GM18508 (cell line): ENCODE results near the gene KLHL2.
A peak's percentile ranks its signal among the peaks of the same experiment; 100 is the strongest.
"Not testable (repeated sequence)": the region's sequence is repeated elsewhere in the genome, so short reads cannot be mapped to it uniquely, and the experiment has no call there.

Source experiments
- ATAC-seq: cut with Tn5 transposase; IDR thresholded peaks from one replicate; pipeline ENCODE4 v1.9.1; 2021; ENCODE audit warnings: moderate number of reproducible peaks; ENCODE audit not compliant: insufficient read depth, unreplicated experiment

The KLHL2 gene

DNA sequence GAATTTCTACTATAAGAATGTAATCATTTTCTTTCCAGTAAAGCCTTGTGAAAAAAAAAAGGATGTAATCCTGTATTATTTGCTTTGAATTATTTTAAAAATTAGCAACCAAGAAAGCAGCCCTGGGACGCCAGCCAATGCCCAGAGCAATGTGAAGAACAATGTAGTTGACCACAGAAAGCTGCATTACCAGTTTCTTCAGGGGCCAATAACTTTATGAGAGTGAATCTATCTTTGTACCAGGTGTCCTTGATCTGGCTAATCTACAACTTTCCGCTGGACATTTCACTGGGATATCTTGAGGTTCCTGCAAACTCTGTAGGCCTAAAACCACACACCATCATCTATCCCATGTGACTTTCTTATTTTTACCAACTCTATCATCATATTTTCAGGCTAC is 7.6 kb upstream of the KLHL2 start:
- ATAC-seq = no peak

DNA sequence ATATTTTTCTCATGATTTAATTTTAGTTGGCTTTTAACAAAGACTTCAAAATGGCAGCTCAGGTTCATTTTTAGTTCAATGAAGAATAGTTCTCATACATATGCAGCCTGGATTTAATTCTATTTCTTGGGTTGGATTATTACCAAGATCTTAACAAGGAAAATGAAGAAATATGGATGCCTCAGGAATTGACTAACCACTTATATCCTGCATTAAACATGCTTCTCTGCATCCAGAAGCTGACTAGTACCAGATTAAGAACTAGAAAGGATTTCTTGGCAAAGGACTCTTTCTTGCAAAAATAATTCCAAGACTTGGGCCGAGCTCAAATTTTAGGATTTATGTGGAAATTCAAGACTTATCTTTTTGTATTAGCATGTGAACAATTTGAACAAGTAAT is 5.6 kb upstream of the KLHL2 start:
- ATAC-seq = no peak

DNA sequence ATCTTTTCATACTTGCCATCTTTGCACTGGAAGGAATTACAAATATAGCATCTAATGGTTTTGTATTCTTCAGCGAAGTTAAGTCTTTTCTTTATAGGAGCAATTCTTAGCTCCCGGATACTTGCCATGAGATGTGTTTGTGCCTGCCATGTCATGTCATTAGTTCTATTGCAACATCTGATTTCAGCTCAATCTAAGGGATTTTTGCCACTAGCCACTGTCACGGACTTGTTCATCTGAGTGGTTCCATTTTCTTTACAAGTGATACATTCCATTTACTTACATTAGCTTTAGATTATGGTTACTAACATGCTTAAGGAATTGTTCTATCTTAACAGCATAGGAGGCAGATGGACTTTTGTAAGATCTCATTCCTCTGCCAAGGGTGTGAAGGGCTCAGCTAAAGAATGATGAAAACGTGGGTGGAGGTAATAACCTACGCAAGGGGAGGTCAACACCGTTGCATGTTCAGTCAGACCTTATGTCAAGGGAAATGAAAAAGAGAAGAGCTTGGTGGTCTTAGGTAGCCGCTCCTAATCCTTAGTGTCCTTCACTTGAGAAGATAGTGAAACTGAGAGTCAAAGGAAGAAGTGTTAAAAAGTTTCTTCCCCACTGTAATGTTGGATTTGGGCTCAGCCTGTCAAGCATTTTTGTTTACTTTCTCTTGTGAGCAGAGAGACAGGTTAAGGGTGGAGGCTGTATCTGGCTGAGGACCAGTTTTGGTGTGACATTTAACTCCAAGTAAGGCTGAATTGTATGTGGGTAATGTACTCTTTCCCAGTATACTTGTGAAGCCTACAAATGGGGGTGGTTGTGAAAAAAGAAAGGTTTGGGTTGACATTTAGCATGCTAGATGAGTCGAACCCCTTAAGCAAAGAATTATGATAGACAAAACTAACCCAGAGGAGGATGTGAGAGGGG is 3.6 kb upstream of the KLHL2 start:
- ATAC-seq = no peak

DNA sequence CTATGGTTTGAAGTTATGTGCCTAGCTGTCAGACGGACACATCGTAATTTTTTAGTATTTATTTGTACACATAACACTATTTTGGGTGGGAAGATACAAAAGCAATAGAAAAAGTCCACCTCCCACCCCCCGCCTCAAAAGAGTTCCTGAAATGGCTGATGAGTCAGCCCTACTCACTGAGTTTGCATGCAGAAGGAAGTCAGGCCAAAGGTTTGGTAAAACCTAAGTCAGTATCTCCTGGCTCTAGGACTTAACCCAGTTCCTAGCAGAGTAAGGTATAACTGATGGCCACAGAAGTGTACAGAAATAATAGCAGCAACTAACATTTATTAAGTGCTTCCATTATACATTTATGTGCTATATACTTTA is 2.9 kb upstream of the KLHL2 start:
- ATAC-seq = no peak

DNA sequence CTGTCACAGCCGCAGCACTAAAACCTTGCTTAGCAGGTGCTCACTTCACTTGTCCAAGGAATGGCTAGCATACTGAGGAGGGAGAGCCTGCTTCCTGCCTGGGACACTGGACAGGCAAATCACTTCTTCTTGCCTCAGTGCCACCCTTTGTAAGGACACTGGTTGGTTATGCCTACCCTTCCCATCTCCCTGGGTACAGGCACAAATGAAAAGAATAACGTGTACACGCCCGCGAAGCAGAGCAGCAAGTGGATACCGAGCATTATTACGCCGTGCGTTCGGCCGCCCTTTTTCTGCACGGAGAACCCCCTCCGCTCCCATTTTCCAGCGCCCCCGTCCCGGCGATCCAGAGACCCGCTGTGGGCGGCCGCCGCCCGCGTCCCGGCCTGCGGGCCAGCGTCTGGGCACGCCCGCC is 338 bp upstream of the KLHL2 start:
- peak; percentile 21 for ATAC-seq

DNA sequence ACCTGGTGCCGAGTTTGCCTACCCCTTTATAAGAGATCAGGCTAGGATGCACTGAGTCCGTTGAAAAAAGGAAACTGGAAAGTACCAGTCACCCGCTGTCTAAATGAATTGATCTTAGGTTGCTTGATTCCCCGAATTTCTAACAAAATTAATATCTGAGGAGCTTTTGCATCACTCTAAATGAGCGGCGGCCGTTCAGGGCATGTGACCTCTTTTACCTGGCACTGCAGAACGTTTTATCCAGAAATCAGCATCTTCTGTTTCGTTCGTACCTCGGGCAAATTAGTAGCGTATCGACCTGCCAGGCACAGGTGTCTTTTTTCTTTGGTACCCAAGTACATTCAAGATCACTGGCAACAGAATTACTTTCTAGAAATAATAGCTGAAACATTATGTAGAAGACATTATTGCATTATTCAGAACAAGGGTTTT is 876 bp downstream of the KLHL2 start:
- peak; percentile 15 for ATAC-seq

DNA sequence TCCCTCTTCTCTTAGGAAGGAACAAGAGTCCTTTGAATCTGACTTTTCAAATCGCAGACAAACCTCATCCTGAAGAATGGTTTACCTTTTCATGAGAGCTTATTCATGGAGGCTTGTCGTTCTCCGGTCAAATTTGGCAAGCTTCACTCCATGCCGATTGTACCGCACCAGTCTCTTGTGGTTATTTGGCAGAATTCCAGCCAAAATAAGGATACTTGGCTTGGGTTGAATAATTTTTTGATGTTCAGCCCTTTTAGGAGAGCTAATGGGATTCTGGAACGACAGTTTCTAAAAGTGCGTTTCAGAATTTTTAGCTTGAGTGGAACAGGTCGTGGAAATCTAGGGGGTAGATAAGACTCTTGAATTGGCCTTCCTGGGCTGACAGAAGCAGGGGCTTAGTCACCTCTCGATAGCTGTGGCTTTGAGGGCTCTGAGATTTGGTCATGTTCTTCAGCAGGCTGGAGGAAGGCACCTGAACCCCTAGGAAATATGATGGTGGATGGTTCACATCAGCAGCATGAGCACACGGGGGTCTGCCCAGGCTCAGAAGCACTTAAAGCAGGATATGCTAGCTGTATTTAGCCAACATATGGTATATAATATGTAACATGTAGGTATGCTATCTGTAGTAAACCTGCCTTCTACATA is 1.5 kb downstream of the KLHL2 start:
- ATAC-seq = no peak

DNA sequence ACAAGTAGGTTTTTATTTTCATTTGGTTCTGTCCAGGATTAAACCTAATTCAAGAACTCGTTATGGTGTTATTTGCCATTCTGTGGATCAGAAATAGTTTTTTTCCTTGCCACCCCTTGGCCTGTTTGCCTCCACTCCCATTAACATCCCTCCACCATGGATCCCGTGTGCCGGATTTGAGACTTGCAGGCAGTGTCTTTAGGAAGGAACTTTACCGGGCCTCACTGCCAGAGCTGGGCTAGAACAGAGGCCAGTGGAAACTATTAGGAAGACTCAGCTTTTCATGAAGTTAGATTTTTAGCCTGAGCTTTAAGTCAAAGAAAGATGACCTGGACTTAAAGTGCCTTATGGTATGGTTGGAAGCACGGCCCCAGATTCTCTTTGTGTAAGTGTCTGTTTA is 2.4 kb downstream of the KLHL2 start:
- no peak for ATAC-seq

DNA sequence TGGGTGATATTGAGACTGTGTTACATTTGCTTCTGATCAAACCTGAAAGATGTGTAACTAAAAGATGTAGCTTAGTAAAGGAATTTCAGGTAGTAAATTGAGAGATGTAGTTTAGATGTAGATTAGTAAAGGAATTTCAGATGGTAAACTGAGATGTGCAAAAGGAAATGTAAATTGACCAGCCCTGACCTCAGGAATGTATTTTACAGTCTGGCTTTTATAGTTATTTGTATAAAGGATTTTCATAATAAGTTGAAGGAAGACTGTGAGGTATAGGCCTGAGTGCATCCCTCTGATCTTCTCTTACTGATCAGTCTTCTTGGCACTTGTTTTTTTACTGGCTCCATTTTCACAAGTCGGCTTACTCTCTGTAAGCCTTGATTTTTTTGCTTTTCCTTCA is 3.2 kb downstream of the KLHL2 start:
- ATAC-seq = no peak

DNA sequence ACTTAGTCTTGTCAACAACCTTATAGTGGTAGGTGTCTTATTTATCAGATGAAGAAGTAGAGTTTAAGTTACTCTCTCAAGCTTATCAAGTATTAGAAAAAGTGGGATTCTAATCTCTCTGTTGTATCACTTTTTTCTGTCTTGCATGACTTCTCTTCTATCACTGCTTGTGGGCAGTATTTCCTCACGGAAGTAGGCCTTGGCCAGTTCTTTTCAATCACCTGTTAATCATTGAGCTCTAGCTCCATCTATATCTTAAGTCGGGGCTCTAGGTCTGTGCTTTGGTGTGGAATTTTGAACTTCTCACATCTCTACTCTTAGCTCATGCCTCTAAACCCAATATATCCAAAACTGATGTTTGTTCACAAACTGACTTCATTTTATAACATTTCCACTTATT is 5.3 kb downstream of the KLHL2 start:
- peak; percentile 28 for ATAC-seq

DNA sequence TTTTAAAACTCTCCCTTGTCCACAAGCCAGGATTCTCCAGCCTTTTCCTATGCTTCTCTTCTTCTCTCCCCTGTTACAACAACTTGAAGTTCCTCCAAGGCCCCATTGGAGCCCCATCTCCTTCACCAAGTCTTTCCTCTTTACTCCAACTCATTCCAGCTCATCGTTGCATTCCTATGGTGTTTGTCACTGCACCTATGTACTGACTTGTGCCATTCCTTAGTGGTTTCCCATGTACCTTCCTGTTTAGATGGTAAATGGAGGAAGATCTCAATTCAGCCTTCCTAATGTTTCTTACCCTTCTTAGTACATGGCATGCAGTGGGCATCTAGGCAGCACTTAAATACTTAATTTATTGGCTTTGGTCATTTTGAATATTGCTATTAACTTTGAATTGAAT is 6.0 kb downstream of the KLHL2 start:
- not testable (repeated sequence) for ATAC-seq

DNA sequence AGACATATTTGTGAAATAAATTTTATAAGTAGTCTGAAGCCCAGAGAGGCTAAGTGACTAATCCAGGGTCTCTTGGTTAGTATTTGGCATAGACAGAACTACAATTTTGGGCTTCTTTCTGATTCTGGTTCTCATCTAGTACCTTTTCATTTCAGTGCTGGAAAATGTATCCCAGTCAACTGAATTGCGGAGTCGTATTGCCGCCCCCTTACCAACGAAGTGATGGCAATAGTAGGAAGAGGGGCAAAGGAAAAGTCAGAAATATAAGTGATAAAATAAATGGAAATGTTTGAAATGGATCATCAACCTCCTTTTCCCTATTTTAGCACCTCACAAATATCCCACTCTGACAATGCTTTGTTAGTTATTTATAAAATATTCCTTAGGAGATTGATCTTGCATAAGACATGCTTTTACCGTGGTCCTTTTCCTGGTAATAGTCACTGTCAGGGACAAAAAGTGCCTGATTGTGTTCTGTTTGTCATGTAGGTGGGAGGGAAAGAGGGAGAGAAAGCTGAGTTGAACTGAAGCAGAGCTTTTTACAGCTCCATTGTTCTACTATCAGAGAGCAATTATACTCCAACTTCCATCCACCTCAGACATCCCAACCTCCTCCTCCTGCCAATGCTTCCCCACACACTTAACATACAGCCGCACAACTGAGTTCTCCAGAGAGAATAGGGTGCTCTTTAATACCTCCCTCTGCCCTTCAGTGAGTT is 6.8 kb downstream of the KLHL2 start:
- ATAC-seq = not testable (repeated sequence)

DNA sequence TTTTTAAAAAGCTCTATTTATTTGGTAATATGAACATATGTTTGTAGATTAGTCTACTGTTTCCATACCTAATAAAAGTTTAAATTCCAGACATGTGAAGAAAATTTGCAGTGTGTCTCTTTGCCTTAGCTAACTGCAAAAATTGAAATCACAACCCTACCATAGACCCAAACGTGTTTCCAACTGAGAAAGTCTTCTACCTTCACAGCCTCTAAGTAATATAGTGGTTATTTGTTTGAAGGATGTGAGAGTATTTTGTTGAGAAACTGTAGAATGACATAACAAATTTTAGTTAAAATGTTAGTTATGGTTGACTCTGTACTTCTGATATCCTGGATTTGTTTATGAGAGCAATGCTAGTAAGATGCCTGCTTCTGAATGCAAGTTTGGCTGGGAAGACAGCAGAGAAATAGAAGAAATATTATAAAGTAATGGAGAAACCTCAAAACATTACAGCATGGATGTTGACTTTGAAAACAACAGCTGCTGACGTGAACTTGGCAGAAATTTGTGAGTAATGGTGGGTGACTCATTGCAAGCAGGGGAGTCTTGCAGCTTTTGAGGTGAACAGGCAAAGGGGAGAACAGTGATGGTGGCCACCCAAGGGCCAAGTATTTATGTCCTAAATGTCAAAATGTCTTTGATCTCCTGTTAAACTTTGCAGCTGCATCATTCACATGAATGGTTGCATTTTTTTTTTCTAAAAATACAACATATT is 7.8 kb downstream of the KLHL2 start:
- ATAC-seq = peak; percentile 34

DNA sequence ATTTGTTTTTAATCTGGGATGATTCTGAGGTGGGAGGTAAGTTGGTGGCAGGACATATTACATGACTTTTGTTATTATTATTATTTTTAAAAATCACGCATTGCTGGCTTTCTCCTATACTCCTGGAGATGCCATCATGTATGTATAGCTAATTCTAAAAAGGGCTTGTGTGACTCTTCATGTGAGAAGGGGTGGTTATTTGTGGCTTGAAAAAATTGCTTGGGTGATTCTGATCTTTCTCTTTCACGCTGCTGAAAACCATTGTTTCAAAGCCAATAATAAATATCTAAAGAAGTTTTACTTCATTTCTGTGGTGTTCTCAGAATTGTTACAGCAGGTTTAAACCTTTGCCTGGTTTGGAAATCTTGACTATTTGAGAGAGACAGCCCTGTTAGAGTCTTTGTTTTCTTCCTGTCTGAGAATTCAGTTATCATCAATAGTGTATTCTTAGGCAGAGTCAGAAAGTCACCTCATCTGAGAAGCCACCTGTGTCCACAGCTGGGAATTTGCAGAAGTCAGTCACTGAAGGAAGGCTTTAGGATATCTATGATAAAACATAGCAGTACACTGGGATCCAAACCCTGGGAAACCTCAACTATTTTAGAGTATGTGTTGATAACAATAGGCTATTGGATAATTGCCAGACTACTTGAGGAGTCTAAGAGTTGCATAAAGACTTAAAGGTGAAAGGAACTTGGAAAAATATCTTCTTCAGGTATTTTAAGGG is 8.6 kb downstream of the KLHL2 start:
- ATAC-seq = peak; percentile 41

DNA sequence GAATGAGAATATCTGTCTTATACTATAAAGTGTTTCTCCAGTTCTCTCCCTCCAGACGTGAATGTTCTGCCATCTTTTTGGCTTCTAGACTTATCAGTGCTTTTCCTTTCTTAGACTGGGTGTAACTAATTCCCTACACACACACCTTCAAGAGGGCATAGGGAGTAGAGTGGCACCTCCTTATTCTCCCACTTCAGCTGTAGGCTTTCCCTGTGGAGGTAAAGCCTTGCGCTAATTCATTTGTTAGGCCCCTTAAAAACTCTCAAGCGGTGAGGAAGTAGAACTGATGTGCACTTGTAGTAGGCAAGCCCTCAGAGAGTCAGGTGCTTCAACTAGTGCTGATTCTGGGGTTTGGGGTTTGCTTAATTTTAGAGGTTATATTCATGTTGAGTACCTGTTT is 10.0 kb downstream of the KLHL2 start:
- no peak for ATAC-seq

DNA sequence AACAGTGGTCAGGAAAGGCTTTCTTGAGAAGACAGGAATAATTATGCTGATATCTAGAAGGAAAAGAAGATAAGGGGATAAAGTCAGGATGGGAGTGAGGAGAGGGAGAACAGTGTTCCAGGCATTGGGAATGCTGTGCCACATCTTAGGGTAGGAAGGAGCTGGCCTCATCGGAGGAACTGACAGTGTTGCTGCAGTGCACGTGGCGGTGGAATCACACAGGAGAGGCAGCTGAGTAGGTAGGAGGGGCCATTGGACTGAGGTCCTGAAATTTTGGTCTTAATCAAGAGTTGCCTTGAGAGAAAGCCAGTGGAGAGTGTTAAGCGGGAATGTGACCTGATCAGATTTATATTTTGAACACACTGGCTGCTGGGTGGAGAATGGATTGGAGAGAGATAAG is 13.9 kb downstream of the KLHL2 start:
- ATAC-seq = not testable (repeated sequence)

DNA sequence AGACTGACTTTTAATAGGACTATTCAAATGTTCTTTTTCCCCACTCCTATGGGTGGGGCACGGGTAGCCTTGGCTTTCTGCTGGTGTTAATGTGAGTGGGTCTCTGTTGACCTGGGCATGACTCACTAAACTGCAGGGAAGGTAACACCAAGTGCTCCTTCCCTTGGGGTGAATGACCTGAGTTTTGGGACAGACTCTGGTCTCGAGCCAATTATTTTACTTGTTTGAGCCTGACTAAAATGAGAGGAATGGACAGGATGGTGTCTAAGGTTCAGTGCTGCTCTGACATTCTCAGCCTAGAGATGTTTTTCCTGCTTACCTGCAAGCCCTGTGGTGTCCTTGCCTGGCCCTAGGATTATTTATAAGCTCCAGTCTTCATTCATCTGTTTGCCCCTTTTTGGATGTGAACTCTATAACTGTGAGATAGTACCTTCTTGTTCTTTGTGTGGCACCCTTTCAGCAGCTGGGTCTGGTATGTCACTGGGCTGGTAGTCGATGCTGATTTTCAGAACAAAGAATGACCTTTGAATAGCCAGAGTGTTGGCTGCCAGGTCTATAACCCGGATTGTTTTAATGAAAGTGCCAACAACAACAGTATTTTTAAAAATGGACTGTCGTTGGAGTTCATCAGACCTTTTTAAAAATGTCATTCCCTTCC is 14.8 kb downstream of the KLHL2 start:
- not testable (repeated sequence) for ATAC-seq

DNA sequence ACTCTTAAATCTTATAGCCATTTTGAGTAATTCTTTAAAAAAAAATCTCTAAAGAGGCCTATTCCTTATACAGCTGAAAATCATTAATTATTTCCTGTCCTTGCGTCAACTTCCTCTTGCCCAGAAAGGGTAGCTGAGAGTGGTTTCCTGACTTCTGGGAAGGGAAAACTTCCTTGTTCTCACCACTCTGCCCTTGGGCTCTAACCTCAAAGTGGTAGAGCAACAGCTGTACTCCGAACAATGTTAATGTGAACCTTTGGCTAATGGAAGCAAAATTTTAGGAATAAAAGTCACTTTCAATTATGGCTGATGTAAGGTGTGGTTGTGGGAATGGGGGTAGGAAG is 15.3 kb downstream of the KLHL2 start:
- ATAC-seq = no peak

DNA sequence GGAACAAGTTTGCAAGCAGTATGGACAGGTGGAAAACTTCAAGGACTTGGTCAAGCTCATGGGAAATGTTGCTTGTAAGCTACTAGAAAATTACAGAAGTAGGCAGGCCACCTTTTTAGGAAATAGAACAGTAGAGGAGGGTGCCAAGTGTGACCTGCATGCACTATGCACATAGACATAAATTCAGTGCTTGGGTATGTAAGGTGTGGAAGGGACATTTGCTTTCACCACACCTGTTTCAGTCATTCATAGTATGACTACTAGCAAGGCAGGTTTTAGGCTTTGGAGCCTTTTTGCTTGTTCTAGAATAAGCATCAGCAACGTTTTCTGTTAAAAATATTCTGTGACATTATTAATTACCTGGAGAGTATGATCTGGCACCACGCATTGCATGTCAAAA is 20.0 kb downstream of the KLHL2 start:
- ATAC-seq = not testable (repeated sequence)
